GM19468 (cell line): Measurements from ENCODE around the gene UPF2.
"Not testable (repeated sequence)": the region's sequence is repeated elsewhere in the genome, so short reads cannot be mapped to it uniquely, and the experiment has no call there.

Source experiments
- ATAC-seq: cut with Tn5 transposase; IDR thresholded peaks from one replicate; pipeline ENCODE4 v1.9.1; 2021; ENCODE audit warnings: mild to moderate bottlenecking, moderate library complexity, moderate number of reproducible peaks; ENCODE audit not compliant: unreplicated experiment; ENCODE audit errors: extremely low read depth

Gene UPF2

DNA sequence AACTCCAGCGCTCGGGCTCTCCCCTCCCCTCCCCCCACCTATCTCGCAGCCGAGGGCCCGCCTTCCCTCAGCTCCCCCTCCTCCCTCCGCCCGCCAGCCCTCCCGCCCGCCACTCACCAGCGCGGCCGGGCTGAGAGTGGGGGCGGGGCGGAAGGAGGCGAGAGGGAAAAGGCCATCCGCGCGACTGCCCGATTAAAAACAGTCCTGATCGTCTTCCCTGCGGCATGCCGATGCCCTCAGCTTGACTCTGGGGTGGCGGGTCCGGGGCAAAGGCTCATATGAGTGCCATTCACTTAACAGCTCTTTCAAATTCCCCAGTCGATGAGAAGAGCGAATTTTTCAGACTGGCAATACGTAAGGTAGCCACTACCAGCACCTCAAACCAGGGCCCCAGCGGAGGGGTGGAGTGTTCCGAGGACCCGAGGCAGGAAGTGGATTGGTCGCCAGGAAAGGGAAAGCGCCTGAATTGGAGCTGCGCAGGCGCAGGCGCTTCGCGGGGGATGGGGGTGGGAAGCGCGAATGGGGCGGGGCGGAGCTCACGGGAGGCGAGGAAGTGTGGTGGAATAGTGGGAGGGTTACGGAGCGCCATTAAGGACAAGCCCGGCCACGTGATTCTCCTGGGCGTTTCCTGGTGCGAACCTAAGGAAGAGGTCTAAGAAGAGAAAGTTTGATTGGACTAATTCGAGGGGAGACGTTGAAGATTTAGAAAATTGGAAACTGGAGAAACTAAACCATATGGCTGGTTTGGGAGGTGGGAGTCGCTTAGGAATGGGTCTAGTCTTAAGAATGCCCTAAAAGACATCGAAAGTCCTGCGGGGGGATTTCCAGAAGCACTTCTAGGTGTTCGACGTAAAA is at the start of gene UPF2:
Gene UPF2, minus strand, starts transcription at position 13 of the 855 bp plus-strand sequence. CDS start 7,386 bp downstream, outside the sequence.
- ATAC-seq, result peak; percentile 23

GRCh38 chr10:12091421-12091820 is 48.8 kb upstream of the UPF2 start:
- ATAC-seq, result no peak

GRCh38 chr10:12088919-12089318 is 46.3 kb upstream of the UPF2 start:
- no peak for ATAC-seq

- no peak for ATAC-seq
Measured at GRCh38 chr10:12081879-12082557, 39.4 kb upstream of the UPF2 start.

GRCh38 chr10:12081470-12081869 is 38.9 kb upstream of the UPF2 start:
- ATAC-seq, result no peak

- no peak for ATAC-seq
Measured at GRCh38 chr10:12077580-12078180, 35.1 kb upstream of the UPF2 start.

- ATAC-seq, result no peak
Measured at GRCh38 chr10:12073526-12073925, 30.9 kb upstream of the UPF2 start.

- ATAC-seq, result not testable (repeated sequence)
Measured at GRCh38 chr10:12071441-12071840, 28.8 kb upstream of the UPF2 start.

DNA sequence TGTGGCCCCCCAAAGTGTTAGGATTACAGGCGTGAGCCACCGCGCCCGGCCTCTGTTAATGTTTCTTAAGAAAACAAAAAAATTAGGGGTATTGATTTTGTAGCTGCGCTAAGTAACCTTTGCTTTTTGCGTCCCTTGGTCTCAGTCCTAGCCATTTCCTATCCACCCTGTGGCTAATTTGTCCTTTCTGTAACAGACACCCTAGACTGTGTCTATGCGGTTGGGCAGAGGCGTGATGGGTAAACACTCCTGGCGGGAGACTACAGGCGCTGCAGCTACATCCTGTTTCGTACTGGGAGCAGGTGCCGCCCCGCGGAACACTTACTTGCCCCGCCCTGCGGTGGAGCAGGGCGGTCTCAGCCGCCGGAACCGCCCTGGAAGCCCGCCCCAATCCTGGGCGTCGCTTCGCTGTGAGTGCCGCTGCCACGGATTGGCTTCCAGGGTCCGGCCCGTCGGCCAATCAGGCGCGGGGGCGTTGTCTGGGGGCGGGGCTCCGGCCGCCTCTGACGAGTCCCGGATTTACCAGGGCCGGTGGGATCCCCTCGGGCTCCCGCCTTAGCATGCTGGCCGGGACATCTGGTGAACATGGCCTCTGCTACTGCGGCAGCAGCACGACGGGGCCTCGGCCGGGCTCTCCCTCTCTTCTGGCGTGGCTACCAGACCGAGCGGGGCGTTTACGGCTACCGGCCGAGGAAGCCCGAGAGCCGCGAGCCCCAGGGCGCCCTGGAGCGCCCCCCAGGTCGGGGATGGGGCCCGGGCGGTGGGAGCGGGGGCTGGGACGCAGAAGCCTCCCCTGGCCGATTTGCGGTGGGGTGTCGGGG is 26.1 kb upstream of the UPF2 start, which contains the start of gene DHTKD1:
Gene DHTKD1, plus strand, starts transcription at position 506 of the 821 bp plus-strand sequence. Its CDS starts 80 bp downstream, at position 586.
- ATAC-seq, result peak; percentile 99

DNA sequence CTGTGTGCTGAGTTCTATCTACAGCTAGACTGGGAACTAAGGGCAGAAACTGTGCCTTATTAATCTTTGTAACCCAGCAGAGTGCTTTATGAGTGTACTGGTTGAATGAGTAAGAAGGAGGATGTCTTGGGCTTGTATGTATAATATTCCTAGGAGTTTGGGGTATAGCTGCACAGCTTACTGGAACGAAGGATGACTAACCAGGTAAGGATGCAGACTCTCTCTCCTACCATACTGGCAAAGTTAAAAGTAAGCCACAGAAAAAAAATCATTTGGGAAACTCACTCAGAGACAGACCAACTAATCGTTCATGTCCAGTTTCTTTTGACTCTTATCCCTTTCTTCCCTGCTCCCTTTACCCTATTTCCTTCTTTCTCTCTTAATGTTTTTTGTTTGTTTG is 24.7 kb upstream of the UPF2 start:
- no peak for ATAC-seq

GRCh38 chr10:12063483-12063818 is 20.8 kb upstream of the UPF2 start:
- ATAC-seq, result no peak

- no peak for ATAC-seq
Measured at GRCh38 chr10:12062754-12063482, 20.3 kb upstream of the UPF2 start.

DNA sequence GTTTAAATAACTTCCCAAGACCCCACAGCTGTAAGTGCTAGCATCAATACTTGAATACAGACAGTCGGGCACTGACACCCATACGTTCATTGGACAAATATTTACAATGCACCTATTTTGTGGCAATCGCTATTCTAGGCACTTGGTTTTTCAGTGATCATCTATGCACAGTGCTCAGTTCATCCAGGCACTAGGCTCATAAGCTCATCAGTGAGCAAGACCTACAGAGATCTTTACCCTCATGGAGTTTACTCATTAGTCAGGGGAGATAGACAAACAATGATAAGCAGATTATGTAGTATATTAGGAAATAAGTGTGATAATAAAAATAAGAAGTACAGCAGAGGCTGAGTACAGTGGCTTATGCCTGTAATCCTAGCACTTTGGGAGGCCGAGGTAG is 18.5 kb upstream of the UPF2 start:
- no peak for ATAC-seq

GRCh38 chr10:12056748-12057147 is 14.1 kb upstream of the UPF2 start:
- ATAC-seq, result no peak

DNA sequence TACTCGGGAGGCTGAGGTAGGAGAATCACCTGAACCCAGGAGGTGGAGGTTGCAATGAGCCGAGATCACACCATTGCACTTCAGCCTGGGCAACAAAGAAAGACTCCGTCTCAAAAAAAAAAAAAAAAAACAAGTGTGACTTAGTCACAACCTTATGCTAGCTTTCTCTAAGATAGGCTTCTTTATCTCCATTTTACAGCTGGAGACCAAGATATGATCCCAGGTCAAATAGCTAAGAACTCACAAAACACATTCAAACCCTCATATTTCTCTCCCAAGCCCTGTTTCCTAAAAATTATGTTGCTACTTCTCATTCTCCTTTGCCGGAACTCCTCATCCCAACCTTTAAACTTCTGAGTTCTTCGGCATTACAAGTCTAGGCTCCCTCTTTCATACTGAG is 13.1 kb upstream of the UPF2 start:
- ATAC-seq, result no peak

DNA sequence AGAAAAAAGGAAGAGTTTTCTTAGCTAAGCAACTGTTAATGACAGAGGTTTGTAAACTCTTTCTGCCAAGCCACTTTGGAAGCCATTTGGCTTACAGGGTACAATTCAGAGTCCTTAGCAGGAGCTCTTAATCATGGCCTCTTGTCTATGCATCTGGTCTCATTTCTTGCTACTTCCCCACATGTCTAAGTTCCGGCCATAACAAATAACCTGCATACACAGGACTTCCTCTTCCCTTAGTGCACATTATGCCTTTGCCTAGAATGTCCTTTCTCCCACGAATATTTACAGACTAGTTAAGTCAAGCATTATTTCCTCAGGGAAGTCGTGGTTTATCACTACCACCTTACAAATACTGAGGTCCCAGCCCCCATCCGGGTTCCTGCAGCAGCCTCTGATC is 8.6 kb upstream of the UPF2 start:
- no peak for ATAC-seq

- ATAC-seq, result no peak
Measured at GRCh38 chr10:12050528-12050927, 7.9 kb upstream of the UPF2 start.

GRCh38 chr10:12048547-12048946 is 5.9 kb upstream of the UPF2 start:
- ATAC-seq, result no peak

DNA sequence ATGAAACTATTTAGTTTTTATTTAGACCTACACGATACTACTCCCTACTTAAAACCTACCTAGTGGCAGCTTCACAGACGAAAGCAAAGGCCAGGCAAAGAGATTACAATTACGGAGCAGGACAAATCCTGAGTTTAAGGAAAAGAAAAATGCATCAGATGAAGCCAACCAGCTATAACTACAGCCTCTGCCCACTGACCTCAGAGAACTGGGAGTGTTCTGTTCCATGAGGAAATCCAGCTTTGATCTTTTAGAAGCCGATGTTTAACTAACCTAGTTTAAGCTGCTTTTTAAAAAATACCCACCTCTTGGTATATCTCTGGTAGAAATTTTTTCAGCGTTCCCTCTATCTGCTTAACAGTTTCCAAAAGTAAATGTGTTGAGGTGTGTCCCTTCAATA is 3.0 kb upstream of the UPF2 start:
- ATAC-seq, result no peak

GRCh38 chr10:12042409-12042796 is 206 bp downstream of the UPF2 start:
- no peak for ATAC-seq
